GM23338 (cell line): ENCODE data around the gene SERINC5. TPM values are rescaled to one million over a fixed set of nuclear protein-coding genes. Genes with fewer than 3 reads are reported as not detected.

ENCODE experiments used
- ATAC-seq: fragments of 200-7000 bp; cut with Tn5 transposase; 3 replicates; pipeline ENCODE4 v1.9.1; 2020
- DNase-seq: peaks from one replicate; pipeline ENCODE4 v3.0.0-alpha.2; 2015; ENCODE audit warnings: low spot score
- H2AFZ ChIP-seq: fragments of 200-600 bp; sonication (generic); 2 replicates; pipeline ENCODE4 v1.8.0; 2016; ENCODE audit warnings: antibody characterized with exemption, mild to moderate bottlenecking, moderate library complexity
- H3F3A ChIP-seq: fragments of 200-600 bp; sonication (generic); replicated peaks from 2 replicates; pipeline ENCODE4 v1.8.0; 2017; ENCODE audit warnings: antibody characterized with exemption, mixed run types, low read depth
- H3K27ac ChIP-seq: fragments of 200-600 bp; sonication (generic); 2 replicates; pipeline ENCODE4 v1.6.1; 2016; ENCODE audit warnings: low read depth
- H3K27me3 ChIP-seq: fragments of 200-600 bp; sonication (generic); 2 replicates; pipeline ENCODE4 v1.8.0; 2016; ENCODE audit warnings: mild to moderate bottlenecking, mixed run types, moderate library complexity; ENCODE audit not compliant: insufficient read depth
- H3K36me3 ChIP-seq: fragments of 200-600 bp; sonication (generic); 2 replicates; pipeline ENCODE4 v1.8.0; 2016; ENCODE audit warnings: mild to moderate bottlenecking; ENCODE audit not compliant: insufficient read depth
- H3K4me1 ChIP-seq: fragments of 200-600 bp; sonication (generic); 2 replicates; pipeline ENCODE4 v1.8.0; 2016; ENCODE audit warnings: mild to moderate bottlenecking, moderate library complexity; ENCODE audit not compliant: insufficient read depth
- H3K4me2 ChIP-seq: fragments of 200-600 bp; sonication (generic); 2 replicates; pipeline ENCODE4 v1.7.1; 2017; ENCODE audit warnings: mixed run types
- H3K4me3 ChIP-seq: fragments of 200-600 bp; sonication (generic); 2 replicates; pipeline ENCODE4 v1.6.1; 2016; ENCODE audit warnings: mixed run types
- H3K79me2 ChIP-seq: fragments of 200-600 bp; sonication (generic); replicated peaks from 2 replicates; pipeline ENCODE4 v1.8.0; 2017; ENCODE audit warnings: mild to moderate bottlenecking; ENCODE audit not compliant: insufficient read depth
- H3K9me2 ChIP-seq: fragments of 200-600 bp; sonication (generic); 2 replicates; pipeline ENCODE4 v1.8.0; 2017; ENCODE audit not compliant: insufficient read depth
- H4K20me1 ChIP-seq: fragments of 200-600 bp; sonication (generic); replicated peaks from 2 replicates; pipeline ENCODE4 v1.8.0; 2017; ENCODE audit warnings: mild to moderate bottlenecking; ENCODE audit not compliant: insufficient read depth
- H3K27ac Mint-ChIP-seq: 2 replicates; pipeline ENCODE4 v1.8.0; 2020; ENCODE audit warnings: inconsistent platforms, mild to moderate bottlenecking, moderate library complexity, mixed read lengths
- H3K27me3 Mint-ChIP-seq: 3 replicates; pipeline ENCODE4 v1.8.0; 2022; ENCODE audit warnings: low read depth, mild to moderate bottlenecking, moderate library complexity, mixed read lengths, inconsistent platforms; ENCODE audit not compliant: insufficient read depth, poor library complexity
- H3K36me3 Mint-ChIP-seq: 3 replicates; pipeline ENCODE4 v1.8.0; 2021; ENCODE audit warnings: low read depth, mild to moderate bottlenecking, inconsistent platforms, moderate library complexity, mixed read lengths
- H3K4me1 Mint-ChIP-seq: 3 replicates; pipeline ENCODE4 v1.8.0; 2020; ENCODE audit warnings: mild to moderate bottlenecking, inconsistent platforms, mixed read lengths
- H3K4me3 Mint-ChIP-seq: 3 replicates; pipeline ENCODE4 v1.8.0; 2021; ENCODE audit warnings: moderate library complexity, mild to moderate bottlenecking, inconsistent platforms, mixed read lengths
- H3K9me3 Mint-ChIP-seq: 3 replicates; pipeline ENCODE4 v1.8.0; 2020; ENCODE audit warnings: moderate library complexity, mild to moderate bottlenecking, inconsistent platforms, mixed read lengths
- CREB1 ChIP-seq: fragments of 250-450 bp; sonication (Bioruptor Pico); IDR thresholded peaks from 2 replicates; pipeline ENCODE4 v1.5.0; 2020; ENCODE audit warnings: low read depth, mild to moderate bottlenecking, moderate library complexity
- EZH2 ChIP-seq: fragments of 200-600 bp; sonication (generic); IDR thresholded peaks from one replicate; pipeline ENCODE4 v1.8.0; 2017; ENCODE audit warnings: antibody characterized with exemption, mild to moderate bottlenecking, low read depth; ENCODE audit not compliant: unreplicated experiment
- EZH2phosphoT487 ChIP-seq: fragments of 200-600 bp; sonication (generic); IDR thresholded peaks from one replicate; pipeline ENCODE4 v1.8.1; 2018; ENCODE audit warnings: antibody characterized with exemption; ENCODE audit not compliant: unreplicated experiment
- JUNB ChIP-seq: IDR thresholded peaks from one replicate; pipeline ENCODE4 v1.6.1; 2016; ENCODE audit warnings: antibody characterized with exemption; ENCODE audit not compliant: unreplicated experiment
- NANOG ChIP-seq: IDR thresholded peaks from 2 replicates; pipeline ENCODE4 v1.6.1; 2016; ENCODE audit warnings: antibody characterized with exemption, borderline replicate concordance
- POLR2AphosphoS5 ChIP-seq: IDR thresholded peaks from 2 replicates; pipeline ENCODE4 v1.6.1; 2016; ENCODE audit warnings: antibody characterized with exemption, low read depth
- STAT1 ChIP-seq: IDR thresholded peaks from one replicate; pipeline ENCODE4 v1.6.1; 2016; ENCODE audit warnings: antibody characterized with exemption; ENCODE audit not compliant: unreplicated experiment
- ZNF114 ChIP-seq: fragments of 250-450 bp; sonication (Bioruptor Pico); IDR thresholded peaks from 2 replicates; pipeline ENCODE4 v1.5.0; 2020; ENCODE audit warnings: mild to moderate bottlenecking, moderate library complexity
- ZNF331 ChIP-seq: fragments of 250-450 bp; sonication (Bioruptor Pico); IDR thresholded peaks from 2 replicates; pipeline ENCODE4 v1.5.0; 2020; ENCODE audit warnings: low read depth, mild to moderate bottlenecking, moderate library complexity
- polyA plus RNA-seq: library from polyadenylated mRNA; unstranded; fragments of >200 nt; fragmentation: Nextera tagmentation; extraction: Ambion mirVana; gene quantifications from 2 replicates; pipeline ENCODE4 v1.2.1, GENCODE V29; 2016
- total RNA-seq: library from RNA; depleted of rRNA; stranded (reverse); fragments of >200 nt; shearing (Covaris generic); gene quantifications from 2 replicates; pipeline ENCODE4 v1.2.3, GENCODE V29; 2014
- TF ChIP-seq, protein P1 (sequence below): IDR thresholded peaks from one replicate; pipeline ENCODE4 v1.6.1; 2018; ENCODE audit warnings: antibody characterized with exemption; ENCODE audit not compliant: unreplicated experiment
- TF ChIP-seq, protein P2 (sequence below): fragments of 250-450 bp; sonication (Bioruptor Pico); IDR thresholded peaks from 2 replicates; pipeline ENCODE4 v1.5.0; 2020; ENCODE audit warnings: mild to moderate bottlenecking, moderate library complexity
- TF ChIP-seq, protein P3 (sequence below): IDR thresholded peaks from 2 replicates; pipeline ENCODE4 v1.6.1; 2016; ENCODE audit warnings: antibody characterized with exemption
- TF ChIP-seq, protein P4 (sequence below), 2 experiments: fragments of 200-600 bp in 1 of 2; sonication (generic) in 1 of 2; conservative IDR thresholded peaks; 2 replicates each; pipeline versions ENCODE4 v1.5.1 to v1.6.1; 2016 to 2017; ENCODE audit warnings: antibody characterized with exemption in 2 of 2, low read depth in 2 of 2, mild to moderate bottlenecking in 2 of 2, moderate library complexity in 1 of 2

The SERINC5 gene
- total and polyA plus RNA-seq, 2 experiments from 2014 or later = 34.0 to 107 TPM

DNA sequence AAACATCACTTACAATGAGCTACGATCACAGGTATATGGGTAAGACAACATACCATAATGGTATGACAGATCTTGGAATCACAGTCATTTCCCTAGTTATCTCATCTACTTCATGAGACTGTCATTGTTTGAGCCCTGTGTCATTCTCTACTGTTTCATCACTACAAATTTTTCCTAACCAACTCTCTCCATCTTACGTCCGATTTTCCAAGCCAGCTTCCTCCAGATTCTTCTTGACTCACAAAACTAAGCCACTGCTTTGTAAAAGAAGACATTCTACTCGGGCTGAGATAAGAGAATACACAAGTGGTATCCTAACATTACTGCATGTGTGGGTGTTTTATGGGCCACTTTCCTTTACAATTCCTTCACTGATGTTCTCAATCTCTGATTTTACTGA lies 49.6 kb downstream of the SERINC5 start:
- Histone ChIP-seq H3K79me2 (peaks cover 95% of the 10 kb centered on the region), H4K20me1 (peaks cover 7% of the 10 kb centered on the region), H3K27ac (no peak overlapping the region), H3K36me3 (peaks cover 13% of the 10 kb centered on the region), H3K9me2 (no peaks in the 10 kb centered on the region), H3K4me1 (peaks cover 15% of the 10 kb centered on the region; the same call in 1 of the 2 replicates), H3K4me2 (no peak overlapping the region), H2AFZ (no peak overlapping the region), H3K27me3 (no peaks in the 10 kb centered on the region), H3K4me3 (no peak overlapping the region), H3F3A (peaks cover 21% of the 10 kb centered on the region; the same call in 1 of the 2 replicates)
- DNase-seq = no peak
- Mint-ChIP-seq H3K9me3 (peaks cover 23% of the 10 kb centered on the region; the same call in 2 of the 3 replicates), H3K4me3 (no peak overlapping the region), H3K4me1 (peaks cover 19% of the 10 kb centered on the region), H3K36me3 (peaks cover 49% of the 10 kb centered on the region), H3K27me3 (peaks cover 2% of the 10 kb centered on the region), H3K27ac (no peak overlapping the region)
- ATAC-seq = no peak
- TF ChIP-seq, protein P1, sequence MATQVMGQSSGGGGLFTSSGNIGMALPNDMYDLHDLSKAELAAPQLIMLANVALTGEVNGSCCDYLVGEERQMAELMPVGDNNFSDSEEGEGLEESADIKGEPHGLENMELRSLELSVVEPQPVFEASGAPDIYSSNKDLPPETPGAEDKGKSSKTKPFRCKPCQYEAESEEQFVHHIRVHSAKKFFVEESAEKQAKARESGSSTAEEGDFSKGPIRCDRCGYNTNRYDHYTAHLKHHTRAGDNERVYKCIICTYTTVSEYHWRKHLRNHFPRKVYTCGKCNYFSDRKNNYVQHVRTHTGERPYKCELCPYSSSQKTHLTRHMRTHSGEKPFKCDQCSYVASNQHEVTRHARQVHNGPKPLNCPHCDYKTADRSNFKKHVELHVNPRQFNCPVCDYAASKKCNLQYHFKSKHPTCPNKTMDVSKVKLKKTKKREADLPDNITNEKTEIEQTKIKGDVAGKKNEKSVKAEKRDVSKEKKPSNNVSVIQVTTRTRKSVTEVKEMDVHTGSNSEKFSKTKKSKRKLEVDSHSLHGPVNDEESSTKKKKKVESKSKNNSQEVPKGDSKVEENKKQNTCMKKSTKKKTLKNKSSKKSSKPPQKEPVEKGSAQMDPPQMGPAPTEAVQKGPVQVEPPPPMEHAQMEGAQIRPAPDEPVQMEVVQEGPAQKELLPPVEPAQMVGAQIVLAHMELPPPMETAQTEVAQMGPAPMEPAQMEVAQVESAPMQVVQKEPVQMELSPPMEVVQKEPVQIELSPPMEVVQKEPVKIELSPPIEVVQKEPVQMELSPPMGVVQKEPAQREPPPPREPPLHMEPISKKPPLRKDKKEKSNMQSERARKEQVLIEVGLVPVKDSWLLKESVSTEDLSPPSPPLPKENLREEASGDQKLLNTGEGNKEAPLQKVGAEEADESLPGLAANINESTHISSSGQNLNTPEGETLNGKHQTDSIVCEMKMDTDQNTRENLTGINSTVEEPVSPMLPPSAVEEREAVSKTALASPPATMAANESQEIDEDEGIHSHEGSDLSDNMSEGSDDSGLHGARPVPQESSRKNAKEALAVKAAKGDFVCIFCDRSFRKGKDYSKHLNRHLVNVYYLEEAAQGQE = no peak
- TF ChIP-seq CREB1 (CRISPR knock-in tag) (no peak), STAT1 (no peak), EZH2 (no peak), ZNF114 (CRISPR knock-in tag) (no peak), ZNF331 (no peak), POLR2AphosphoS5 (no peak), JUNB (no peak), EZH2phosphoT487 (no peak), NANOG (no peak)
- TF ChIP-seq, protein P2, sequence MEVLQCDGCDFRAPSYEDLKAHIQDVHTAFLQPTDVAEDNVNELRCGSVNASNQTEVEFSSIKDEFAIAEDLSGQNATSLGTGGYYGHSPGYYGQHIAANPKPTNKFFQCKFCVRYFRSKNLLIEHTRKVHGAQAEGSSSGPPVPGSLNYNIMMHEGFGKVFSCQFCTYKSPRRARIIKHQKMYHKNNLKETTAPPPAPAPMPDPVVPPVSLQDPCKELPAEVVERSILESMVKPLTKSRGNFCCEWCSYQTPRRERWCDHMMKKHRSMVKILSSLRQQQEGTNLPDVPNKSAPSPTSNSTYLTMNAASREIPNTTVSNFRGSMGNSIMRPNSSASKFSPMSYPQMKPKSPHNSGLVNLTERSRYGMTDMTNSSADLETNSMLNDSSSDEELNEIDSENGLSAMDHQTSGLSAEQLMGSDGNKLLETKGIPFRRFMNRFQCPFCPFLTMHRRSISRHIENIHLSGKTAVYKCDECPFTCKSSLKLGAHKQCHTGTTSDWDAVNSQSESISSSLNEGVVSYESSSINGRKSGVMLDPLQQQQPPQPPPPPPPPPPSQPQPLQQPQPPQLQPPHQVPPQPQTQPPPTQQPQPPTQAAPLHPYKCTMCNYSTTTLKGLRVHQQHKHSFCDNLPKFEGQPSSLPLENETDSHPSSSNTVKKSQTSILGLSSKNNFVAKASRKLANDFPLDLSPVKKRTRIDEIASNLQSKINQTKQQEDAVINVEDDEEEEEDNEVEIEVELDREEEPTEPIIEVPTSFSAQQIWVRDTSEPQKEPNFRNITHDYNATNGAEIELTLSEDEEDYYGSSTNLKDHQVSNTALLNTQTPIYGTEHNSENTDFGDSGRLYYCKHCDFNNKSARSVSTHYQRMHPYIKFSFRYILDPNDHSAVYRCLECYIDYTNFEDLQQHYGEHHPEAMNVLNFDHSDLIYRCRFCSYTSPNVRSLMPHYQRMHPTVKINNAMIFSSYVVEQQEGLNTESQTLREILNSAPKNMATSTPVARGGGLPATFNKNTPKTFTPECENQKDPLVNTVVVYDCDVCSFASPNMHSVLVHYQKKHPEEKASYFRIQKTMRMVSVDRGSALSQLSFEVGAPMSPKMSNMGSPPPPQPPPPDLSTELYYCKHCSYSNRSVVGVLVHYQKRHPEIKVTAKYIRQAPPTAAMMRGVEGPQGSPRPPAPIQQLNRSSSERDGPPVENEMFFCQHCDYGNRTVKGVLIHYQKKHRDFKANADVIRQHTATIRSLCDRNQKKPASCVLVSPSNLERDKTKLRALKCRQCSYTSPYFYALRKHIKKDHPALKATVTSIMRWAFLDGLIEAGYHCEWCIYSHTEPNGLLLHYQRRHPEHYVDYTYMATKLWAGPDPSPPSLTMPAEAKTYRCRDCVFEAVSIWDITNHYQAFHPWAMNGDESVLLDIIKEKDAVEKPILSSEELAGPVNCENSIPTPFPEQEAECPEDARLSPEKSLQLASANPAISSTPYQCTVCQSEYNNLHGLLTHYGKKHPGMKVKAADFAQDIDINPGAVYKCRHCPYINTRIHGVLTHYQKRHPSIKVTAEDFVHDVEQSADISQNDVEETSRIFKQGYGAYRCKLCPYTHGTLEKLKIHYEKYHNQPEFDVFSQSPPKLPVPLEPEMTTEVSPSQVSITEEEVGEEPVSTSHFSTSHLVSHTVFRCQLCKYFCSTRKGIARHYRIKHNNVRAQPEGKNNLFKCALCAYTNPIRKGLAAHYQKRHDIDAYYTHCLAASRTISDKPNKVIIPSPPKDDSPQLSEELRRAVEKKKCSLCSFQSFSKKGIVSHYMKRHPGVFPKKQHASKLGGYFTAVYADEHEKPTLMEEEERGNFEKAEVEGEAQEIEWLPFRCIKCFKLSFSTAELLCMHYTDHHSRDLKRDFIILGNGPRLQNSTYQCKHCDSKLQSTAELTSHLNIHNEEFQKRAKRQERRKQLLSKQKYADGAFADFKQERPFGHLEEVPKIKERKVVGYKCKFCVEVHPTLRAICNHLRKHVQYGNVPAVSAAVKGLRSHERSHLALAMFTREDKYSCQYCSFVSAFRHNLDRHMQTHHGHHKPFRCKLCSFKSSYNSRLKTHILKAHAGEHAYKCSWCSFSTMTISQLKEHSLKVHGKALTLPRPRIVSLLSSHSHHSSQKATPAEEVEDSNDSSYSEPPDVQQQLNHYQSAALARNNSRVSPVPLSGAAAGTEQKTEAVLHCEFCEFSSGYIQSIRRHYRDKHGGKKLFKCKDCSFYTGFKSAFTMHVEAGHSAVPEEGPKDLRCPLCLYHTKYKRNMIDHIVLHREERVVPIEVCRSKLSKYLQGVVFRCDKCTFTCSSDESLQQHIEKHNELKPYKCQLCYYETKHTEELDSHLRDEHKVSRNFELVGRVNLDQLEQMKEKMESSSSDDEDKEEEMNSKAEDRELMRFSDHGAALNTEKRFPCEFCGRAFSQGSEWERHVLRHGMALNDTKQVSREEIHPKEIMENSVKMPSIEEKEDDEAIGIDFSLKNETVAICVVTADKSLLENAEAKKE (CRISPR knock-in tag) = no peak
- TF ChIP-seq, protein P3, sequence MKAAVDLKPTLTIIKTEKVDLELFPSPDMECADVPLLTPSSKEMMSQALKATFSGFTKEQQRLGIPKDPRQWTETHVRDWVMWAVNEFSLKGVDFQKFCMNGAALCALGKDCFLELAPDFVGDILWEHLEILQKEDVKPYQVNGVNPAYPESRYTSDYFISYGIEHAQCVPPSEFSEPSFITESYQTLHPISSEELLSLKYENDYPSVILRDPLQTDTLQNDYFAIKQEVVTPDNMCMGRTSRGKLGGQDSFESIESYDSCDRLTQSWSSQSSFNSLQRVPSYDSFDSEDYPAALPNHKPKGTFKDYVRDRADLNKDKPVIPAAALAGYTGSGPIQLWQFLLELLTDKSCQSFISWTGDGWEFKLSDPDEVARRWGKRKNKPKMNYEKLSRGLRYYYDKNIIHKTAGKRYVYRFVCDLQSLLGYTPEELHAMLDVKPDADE = no peak
- TF ChIP-seq, protein P4, sequence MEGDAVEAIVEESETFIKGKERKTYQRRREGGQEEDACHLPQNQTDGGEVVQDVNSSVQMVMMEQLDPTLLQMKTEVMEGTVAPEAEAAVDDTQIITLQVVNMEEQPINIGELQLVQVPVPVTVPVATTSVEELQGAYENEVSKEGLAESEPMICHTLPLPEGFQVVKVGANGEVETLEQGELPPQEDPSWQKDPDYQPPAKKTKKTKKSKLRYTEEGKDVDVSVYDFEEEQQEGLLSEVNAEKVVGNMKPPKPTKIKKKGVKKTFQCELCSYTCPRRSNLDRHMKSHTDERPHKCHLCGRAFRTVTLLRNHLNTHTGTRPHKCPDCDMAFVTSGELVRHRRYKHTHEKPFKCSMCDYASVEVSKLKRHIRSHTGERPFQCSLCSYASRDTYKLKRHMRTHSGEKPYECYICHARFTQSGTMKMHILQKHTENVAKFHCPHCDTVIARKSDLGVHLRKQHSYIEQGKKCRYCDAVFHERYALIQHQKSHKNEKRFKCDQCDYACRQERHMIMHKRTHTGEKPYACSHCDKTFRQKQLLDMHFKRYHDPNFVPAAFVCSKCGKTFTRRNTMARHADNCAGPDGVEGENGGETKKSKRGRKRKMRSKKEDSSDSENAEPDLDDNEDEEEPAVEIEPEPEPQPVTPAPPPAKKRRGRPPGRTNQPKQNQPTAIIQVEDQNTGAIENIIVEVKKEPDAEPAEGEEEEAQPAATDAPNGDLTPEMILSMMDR (conservative IDR thresholded peaks at IDR 0.05; ENCODE audit: low read depth in 2 of 2) = no peak
